Peyer's patch (tissue), 4 donors: ENCODE data around the gene LMO7. TPM values are rescaled to one million over a fixed set of nuclear protein-coding genes. Genes with fewer than 3 reads are reported as not detected.

Experiments
- DNase-seq, 3 donors: peaks; one replicate each; pipeline ENCODE4 v3.0.0-alpha.2; 2017 to 2019
- H3K27ac ChIP-seq, 4 donors: fragments of 200-600 bp; sonication (generic); one replicate each; pipeline ENCODE4 v1.5.1; 2016 to 2019
- H3K27me3 ChIP-seq, 2 donors: fragments of 200-600 bp; sonication (generic); one replicate each; pipeline ENCODE4 v1.5.1; 2019
- H3K36me3 ChIP-seq, 3 donors: fragments of 200-600 bp; sonication (generic); one replicate each; pipeline ENCODE4 v1.5.1; 2016 to 2019
- H3K4me1 ChIP-seq, 4 donors: fragments of 200-600 bp; sonication (generic); one replicate each; pipeline ENCODE4 v1.5.1; 2016 to 2019
- H3K4me3 ChIP-seq, 4 donors: fragments of 200-600 bp; sonication (generic); 1 replicate in 3 of 4; 2 replicates in 1 of 4; pipeline ENCODE4 v1.5.1; 2016 to 2019; ENCODE audit warnings: mild to moderate bottlenecking in 1 of 4
- H3K9me3 ChIP-seq, 4 donors: fragments of 200-600 bp; sonication (generic); one replicate each; pipeline ENCODE4 v1.5.1; 2016 to 2019; ENCODE audit warnings: mild to moderate bottlenecking in 1 of 4
- CTCF ChIP-seq, 6 experiments: fragments of 450-650 bp in 4 of 6; fragments of 200-600 bp in 2 of 6; sonication (generic) in 1 of 6; IDR thresholded peaks; one replicate each; pipeline ENCODE4 v1.5.1; 2017 to 2019; ENCODE audit warnings: antibody characterized with exemption in 6 of 6, mild to moderate bottlenecking in 3 of 6, moderate library complexity in 1 of 6
- POLR2A ChIP-seq, 2 donors: fragments of 450-650 bp; IDR thresholded peaks; one replicate each; pipeline ENCODE4 v1.5.1; 2017; ENCODE audit warnings: antibody characterized with exemption in 2 of 2, mild to moderate bottlenecking in 2 of 2, moderate library complexity in 2 of 2
- total RNA-seq, 4 donors: library from RNA; depleted of rRNA; stranded (reverse); fragments of >200 nt; gene quantifications; one replicate each; pipeline ENCODE4 v1.1.0, GENCODE V29; 2016

The LMO7 gene
- total RNA-seq, 4 donors from 2014 or later, result 74.3 to 365 (median 327) TPM

- Histone ChIP-seq H3K27ac (no peak overlapping the region), H3K4me3 (no peak overlapping the region), H3K9me3 (no peaks in the 10 kb centered on the region), H3K36me3 (peaks cover 0 to 17% (median 0%) of the 10 kb centered on the region in 3 donors), H3K27me3 (no peaks in the 10 kb centered on the region), H3K4me1 (no peaks in the 10 kb centered on the region)
- TF ChIP-seq POLR2A (IDR thresholded peaks at IDR 0.05), result no peak
- TF ChIP-seq CTCF (IDR thresholded peaks at IDR 0.05), result no peak
- DNase-seq, result no peak
Measured at GRCh38 chr13:75861786-75862185, 225.7 kb downstream of the LMO7 start.

DNA sequence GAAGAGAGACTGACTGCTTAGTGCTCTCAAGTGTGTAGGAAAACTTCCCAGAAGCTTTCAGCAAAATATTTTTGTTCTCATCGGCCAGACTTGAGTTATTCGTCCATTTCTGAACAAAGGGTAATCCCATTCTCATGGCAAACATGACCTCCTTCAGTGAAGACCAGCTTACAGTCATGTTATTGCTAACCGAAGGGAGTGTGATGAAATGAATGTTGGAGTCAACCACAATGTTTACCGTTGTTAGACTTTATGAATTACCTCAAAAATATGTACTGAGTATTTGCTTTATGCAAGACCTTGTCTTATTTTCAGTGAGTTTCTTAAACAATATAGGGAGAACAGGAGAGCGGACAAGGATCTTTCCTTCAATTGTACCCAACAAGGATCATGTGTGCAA is 228.6 kb downstream of the LMO7 start:
- Histone ChIP-seq H3K9me3 (no peaks in the 10 kb centered on the region), H3K4me3 (no peak overlapping the region), H3K4me1 (no peaks in the 10 kb centered on the region), H3K36me3 (peaks cover 0 to under 1% (median 0%) of the 10 kb centered on the region in 3 donors), H3K27ac (no peak overlapping the region), H3K27me3 (no peaks in the 10 kb centered on the region)
- TF ChIP-seq CTCF (IDR thresholded peaks at IDR 0.05), result no peak
- TF ChIP-seq POLR2A (IDR thresholded peaks at IDR 0.05), result no peak
- no peak for DNase-seq

- no peaks in the 10 kb centered on the region for H3K9me3 ChIP-seq
- no peak overlapping the region for H3K27ac ChIP-seq
- no peaks in the 10 kb centered on the region for H3K36me3 ChIP-seq
- no peak overlapping the region for H3K4me3 ChIP-seq
- no peak for DNase-seq
- H3K4me1 ChIP-seq, result no peaks in the 10 kb centered on the region
- TF ChIP-seq CTCF (IDR thresholded peaks at IDR 0.05) (no peak), POLR2A (IDR thresholded peaks at IDR 0.05) (no peak)
- no peaks in the 10 kb centered on the region for H3K27me3 ChIP-seq
Measured at GRCh38 chr13:75867379-75868117, 231.4 kb downstream of the LMO7 start.

DNA sequence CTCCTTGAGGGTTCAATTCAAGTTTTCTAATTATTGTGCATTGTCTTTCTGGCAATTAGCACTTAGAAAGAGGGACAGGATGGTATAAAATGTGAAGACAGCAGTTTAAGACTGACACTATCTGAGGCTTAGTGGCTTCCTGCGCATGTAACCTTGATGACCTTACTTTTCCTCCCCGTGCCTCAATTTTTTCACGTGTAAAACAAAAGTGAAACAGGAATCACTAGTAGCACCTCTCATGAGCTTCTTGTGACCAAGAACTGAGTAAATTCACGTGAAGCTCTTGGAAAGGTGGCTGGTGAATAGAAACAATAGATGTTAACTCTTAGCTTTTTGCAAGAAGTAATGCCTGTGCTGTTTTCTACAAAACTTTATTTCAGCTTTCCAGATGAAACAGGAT is 233.9 kb downstream of the LMO7 start:
- H3K9me3 ChIP-seq, result no peaks in the 10 kb centered on the region
- H3K36me3 ChIP-seq, result no peaks in the 10 kb centered on the region
- no peaks in the 10 kb centered on the region for H3K27me3 ChIP-seq
- no peak for DNase-seq
- TF ChIP-seq POLR2A (IDR thresholded peaks at IDR 0.05) (no peak), CTCF (IDR thresholded peaks at IDR 0.05) (no peak)
- H3K27ac ChIP-seq, result no peak overlapping the region
- H3K4me1 ChIP-seq, result no peaks in the 10 kb centered on the region
- H3K4me3 ChIP-seq, result no peak overlapping the region

DNA sequence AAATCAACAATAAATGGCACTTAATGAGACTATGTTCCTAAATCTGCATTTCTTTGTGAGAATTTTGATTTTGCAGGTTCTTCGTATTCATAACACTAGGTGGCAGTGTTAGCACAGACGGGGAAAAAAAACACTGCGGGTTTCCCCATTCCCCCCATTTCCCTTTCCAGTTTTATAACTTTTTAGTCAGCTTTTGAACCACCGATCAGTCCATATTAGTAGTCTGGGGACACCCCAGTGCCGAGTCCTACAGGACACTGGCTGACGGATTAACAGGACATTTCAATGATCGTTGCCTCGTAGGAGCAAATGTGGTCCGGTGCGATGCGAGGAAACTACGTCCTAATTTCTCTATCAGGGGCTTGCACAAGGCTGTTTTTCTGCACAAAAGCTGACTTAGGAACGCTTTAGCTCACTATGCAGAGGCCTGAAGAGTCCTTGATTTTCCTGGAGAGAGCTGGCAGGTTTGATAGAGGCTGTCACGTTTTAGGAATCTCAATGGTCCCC is 234.3 kb downstream of the LMO7 start:
- Histone ChIP-seq H3K4me3 (peak overlapping the region in 2 of 4 donors; percentile 17 to 23), H3K27me3 (no peaks in the 10 kb centered on the region), H3K9me3 (no peaks in the 10 kb centered on the region), H3K36me3 (no peaks in the 10 kb centered on the region), H3K4me1 (no peaks in the 10 kb centered on the region), H3K27ac (peak overlapping the region in 2 of 4 donors; percentile 9 to 18)
- DNase-seq, result no peak
- TF ChIP-seq CTCF (IDR thresholded peaks at IDR 0.05) (peak; percentile 36 to 73 (median 60)), POLR2A (IDR thresholded peaks at IDR 0.05) (no peak)
